Pancreas (tissue), 10 donors: ENCODE measurements around the gene NADK. TPM values are rescaled to one million over a fixed set of nuclear protein-coding genes. Genes with fewer than 3 reads are reported as not detected.

Source experiments
- ATAC-seq, 4 donors: fragments of 200-7000 bp; cut with Tn5 transposase; one replicate each; pipeline versions ENCODE4 v1.8.0 to v1.9.1; 2020; ENCODE audit warnings: mild to moderate bottlenecking in 4 of 4, moderate library complexity in 4 of 4
- DNase-seq, 6 donors: peaks; one replicate each; pipeline ENCODE4 v3.0.0-alpha.2; 2020
- FAIRE-seq: peaks from 2 replicates; lab custom pipeline; 2012; peaks lifted over from hg19 to GRCh38; lab: Jason Lieb, UNC
- H3K27ac ChIP-seq, 4 donors: fragments of 200-600 bp; sonication (generic); 1 replicate in 3 of 4; 2 replicates in 1 of 4; pipeline versions ENCODE4 v1.5.0 to v1.8.0; 2020
- H3K27me3 ChIP-seq, 4 donors: fragments of 200-600 bp; one replicate each; pipeline ENCODE4 v1.8.0; 2021
- H3K36me3 ChIP-seq, 3 donors: fragments of 200-600 bp; sonication (generic) in 1 of 3; one replicate each; pipeline versions ENCODE4 v1.5.0 to v1.8.0; 2020 to 2021
- H3K4me1 ChIP-seq, 3 donors: fragments of 200-600 bp; one replicate each; pipeline ENCODE4 v1.8.0; 2021
- H3K4me3 ChIP-seq, 4 donors: fragments of 200-600 bp; sonication (generic) in 2 of 4; one replicate each; pipeline versions ENCODE4 v1.5.0 to v1.8.0; 2020 to 2021
- H3K9me3 ChIP-seq, 4 donors: fragments of 200-600 bp; one replicate each; pipeline ENCODE4 v1.8.0; 2021
- CTCF ChIP-seq, 4 donors: fragments of 200-600 bp; sonication (generic) in 3 of 4; IDR thresholded peaks; one replicate each; pipeline versions ENCODE4 v1.5.0 to v1.8.0; 2021; ENCODE audit warnings: antibody characterized with exemption in 4 of 4
- whole genome bisulfite sequencing, 2 donors: extraction: QIAGEN DNeasy Blood & Tissue Kit; methylation state at CpG; one replicate each; pipeline ENCODE4 v1.1.7; 2013; 5-methylcytosine and 5-hydroxymethylcytosine counted together
- intact Hi-C, 3 donors: fragments of 100-400 bp; cut with DNase I; formaldehyde crosslinking; loops; one replicate each; pipeline versions ENCODE4 v1.11.1 to v1.14.2; 2022
- polyA plus RNA-seq, 2 donors: library from polyadenylated mRNA; stranded (reverse); fragments of 200-250 nt; gene quantifications; one replicate each; pipeline ENCODE4 v1.2.3, GENCODE V29; 2013
- total RNA-seq, 6 donors: library from RNA; stranded (reverse); fragmentation: NEBNext Ultra II Directional in 4 of 6; extraction: Animal tissue kit (Norgen Biotek cat#: 25700) in 4 of 6; gene quantifications; one replicate each; pipeline versions ENCODE4 v1.2.1 to v1.2.4, GENCODE V29; 2021 to 2023
- donor health status: healthy with polysubstance abuse.
- donor health status: DM: no; HTN: no; CAD: no; lungs with moderate emphysema.
- donor health status: DM: no; HTN: no; CAD: no.
- donor health status: control.
- donor health status: control.
- donor health status: Bipolar disorder and iron deficiency.
- donor health status: DM: yes; HTN: yes; CAD: no.
- donor health status: DM: no; HTN: no; CAD: no.
- donor health status: DM: no; HTN: no; CAD: no.
- donor health status: DM: yes; HTN: yes; CAD: no.

NADK gene
- total and polyA plus RNA-seq, 8 donors: 27.8 to 63.3 (median 40.1) TPM

- no peak overlapping the region for H3K4me3 ChIP-seq
Observed at GRCh38 chr1:1758692-1759455, 19.4 kb downstream of the NADK start.

GRCh38 chr1:1758059-1758621 lies 20.1 kb downstream of the NADK start:
- 85 to 91% methylated on average over 27 of the region's 27 CpGs for WGBS, 2 donors
- H3K4me1 ChIP-seq: peaks cover 10 to 14% (median 11%) of the 10 kb centered on the region in 3 donors
- FAIRE-seq (no peak), ATAC-seq (no peak), DNase-seq (peak in 1 of 6 donors; percentile 69)
- H3K9me3 ChIP-seq: no peaks in the 10 kb centered on the region
- H3K4me3 ChIP-seq: no peak overlapping the region
- no peaks in the 10 kb centered on the region for H3K27me3 ChIP-seq
- TF ChIP-seq CTCF (IDR thresholded peaks at IDR 0.05): no peak
- intact Hi-C loops: no loop called here
- peaks cover 0 to 31% (median 5%) of the 10 kb centered on the region in 3 donors for H3K36me3 ChIP-seq
- H3K27ac ChIP-seq: peak overlapping the region; percentile 47 to 80 (median 64)

More at GRCh38 chr1:1758692-1759455, 19.4 kb downstream of the NADK start:
- TF ChIP-seq CTCF (IDR thresholded peaks at IDR 0.05): no peak
- Histone ChIP-seq H3K27me3 (no peaks in the 10 kb centered on the region), H3K36me3 (peaks cover 0 to 26% (median 5%) of the 10 kb centered on the region in 3 donors), H3K27ac (peak overlapping the region; percentile 47 to 80 (median 64)), H3K9me3 (no peaks in the 10 kb centered on the region), H3K4me1 (peaks cover 10 to 14% (median 11%) of the 10 kb centered on the region in 3 donors)
- intact Hi-C loops: no loop called here
- ATAC-seq (peak; percentile 86 to 94 (median 92)), DNase-seq (peak; percentile 89 to 96 (median 92)), FAIRE-seq (no peak)
- 31 to 34% methylated on average over 34 of the region's 34 CpGs for WGBS, 2 donors

GRCh38 chr1:1757422-1758058 lies 20.7 kb downstream of the NADK start:
- WGBS, 2 donors: 88% methylated on average over 25 of the region's 25 CpGs
- peak in 1 of 6 donors; percentile 67 for DNase-seq
- H3K27ac ChIP-seq: peak overlapping the region in 2 of 4 donors; percentile 63 to 80
- intact Hi-C loops: no loop called here
- no peak for ATAC-seq
- no peak overlapping the region for H3K4me3 ChIP-seq
- no peak for TF ChIP-seq CTCF (IDR thresholded peaks at IDR 0.05)
- FAIRE-seq: no peak
- no peaks in the 10 kb centered on the region for H3K9me3 ChIP-seq
- H3K4me1 ChIP-seq: peaks cover 10 to 14% (median 11%) of the 10 kb centered on the region in 3 donors
- peaks cover 0 to 34% (median 5%) of the 10 kb centered on the region in 3 donors for H3K36me3 ChIP-seq
- no peaks in the 10 kb centered on the region for H3K27me3 ChIP-seq

GRCh38 chr1:1756661-1757421 lies 21.4 kb downstream of the NADK start:
- no peak for FAIRE-seq
- H3K27me3 ChIP-seq: no peaks in the 10 kb centered on the region
- intact Hi-C loops: no loop called here
- no peak overlapping the region for H3K27ac ChIP-seq
- no peaks in the 10 kb centered on the region for H3K9me3 ChIP-seq
- 90% methylated on average over 32 to 33 of the region's 33 CpGs for WGBS, 2 donors
- peaks cover 0 to 34% (median 5%) of the 10 kb centered on the region in 3 donors for H3K36me3 ChIP-seq
- ATAC-seq: no peak
- TF ChIP-seq CTCF (IDR thresholded peaks at IDR 0.05): no peak
- H3K4me3 ChIP-seq: no peak overlapping the region
- H3K4me1 ChIP-seq: peaks cover 10 to 14% (median 11%) of the 10 kb centered on the region in 3 donors
- DNase-seq: peak in 1 of 6 donors; percentile 55
